Endothelial cell of umbilical vein (primary cell): ENCODE measurements around the gene SP140L.

Experiments used
- CTCF ChIP-seq, 2 donors: IDR thresholded peaks; 1 replicate in 1 of 2; 2 replicates in 1 of 2; pipeline ENCODE4 v1.5.1; 2011; ENCODE audit warnings: low read length in 2 of 2, mild to moderate bottlenecking in 2 of 2, moderate library complexity in 2 of 2, control low read depth in 1 of 2, inconsistent platforms in 1 of 2, low read depth in 1 of 2; ENCODE audit not compliant: insufficient read depth in 1 of 2; ENCODE audit errors: extremely low read depth in 1 of 2
- MYC ChIP-seq: IDR thresholded peaks from one replicate; pipeline ENCODE4 v1.6.1; 2011; ENCODE audit warnings: mild to moderate bottlenecking, low read depth, low read length
- POLR2A ChIP-seq: IDR thresholded peaks from 2 replicates; pipeline ENCODE4 v1.6.1; 2012; ENCODE audit warnings: low read depth, mild to moderate bottlenecking, control low read depth, low read length
- POLR2AphosphoS5 ChIP-seq: IDR thresholded peaks from 2 replicates; pipeline ENCODE4 v1.6.1; 2012; ENCODE audit warnings: low read depth, mild to moderate bottlenecking, control low read depth, low read length, moderate library complexity; ENCODE audit not compliant: insufficient read depth

DNA sequence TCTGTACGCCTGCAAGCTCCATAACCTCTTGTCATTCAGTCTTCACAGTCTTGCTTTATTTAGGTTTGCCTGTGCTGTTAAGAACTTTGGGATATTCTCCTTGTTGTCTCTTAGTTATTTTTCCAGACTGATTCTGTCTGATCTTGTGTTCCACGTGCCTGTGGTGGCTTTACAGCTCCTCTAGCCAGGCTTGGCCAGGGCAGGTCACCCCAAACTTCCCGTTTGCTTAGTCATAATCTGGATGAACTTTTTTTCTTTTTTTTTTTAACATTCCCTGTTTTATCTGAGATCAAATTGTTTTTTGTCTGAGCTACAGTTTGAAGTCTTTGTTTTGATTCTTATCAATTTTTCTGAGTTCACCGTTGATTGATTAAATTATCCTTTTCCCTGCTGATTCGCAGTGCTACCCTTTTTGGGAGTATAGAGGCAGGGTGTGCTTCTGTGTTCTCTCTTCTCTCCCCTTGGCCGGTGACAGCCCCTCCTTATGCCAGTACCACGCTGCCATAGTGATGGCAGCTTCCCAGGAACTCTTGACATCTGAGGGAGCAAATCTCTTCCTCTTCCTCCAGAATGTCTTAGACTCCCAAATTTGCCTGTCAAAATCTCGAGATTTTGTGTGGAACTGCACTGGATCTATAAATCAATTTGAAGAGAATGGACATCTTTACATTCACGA is 91.5 kb downstream of the SP140L start:
- TF ChIP-seq CTCF (IDR thresholded peaks at IDR 0.05; ENCODE audit: extremely low read depth in 1 of 2, insufficient read depth in 1 of 2, low read depth in 1 of 2, low read length in 2 of 2) = no peak
- TF ChIP-seq POLR2AphosphoS5 = peak; percentile 72
- TF ChIP-seq POLR2A = peak; percentile 15
- peak; percentile 79 for TF ChIP-seq MYC
